Tibial artery (tissue), 4 donors: ENCODE measurements around the gene FAM53B.

Source experiments
- DNase-seq, 2 donors: peaks; one replicate each; pipeline ENCODE4 v3.0.0-alpha.2; 2019
- H3K27ac ChIP-seq, 2 donors: fragments of 200-600 bp; sonication (generic) in 1 of 2; 1 replicate in 1 of 2; 2 replicates in 1 of 2; pipeline ENCODE4 v1.5.1; 2018 to 2019; ENCODE audit warnings: mild to moderate bottlenecking in 1 of 2
- H3K27me3 ChIP-seq, 2 donors: fragments of 200-600 bp; sonication (generic) in 1 of 2; one replicate each; pipeline versions ENCODE4 v1.5.1 to v1.6.0; 2016 to 2019
- H3K36me3 ChIP-seq, 3 donors: fragments of 200-600 bp; sonication (generic) in 2 of 3; one replicate each; pipeline ENCODE4 v1.5.1; 2016 to 2019; ENCODE audit warnings: mild to moderate bottlenecking in 2 of 3
- H3K4me1 ChIP-seq, 4 donors: fragments of 200-600 bp; sonication (generic) in 2 of 4; 1 replicate in 3 of 4; 2 replicates in 1 of 4; pipeline ENCODE4 v1.5.1; 2016 to 2019
- H3K4me3 ChIP-seq, 2 donors: fragments of 200-600 bp; sonication (generic) in 1 of 2; 1 replicate in 1 of 2; 2 replicates in 1 of 2; pipeline ENCODE4 v1.5.1; 2018 to 2019; ENCODE audit warnings: mild to moderate bottlenecking in 2 of 2
- H3K9me3 ChIP-seq, 3 donors: fragments of 200-600 bp; sonication (generic) in 1 of 3; one replicate each; pipeline ENCODE4 v1.5.1; 2016 to 2019
- CTCF ChIP-seq, 2 experiments: fragments of 200-600 bp in 1 of 2; fragments of 450-650 bp in 1 of 2; IDR thresholded peaks; one replicate each; pipeline ENCODE4 v1.5.1; 2017 to 2019; ENCODE audit warnings: antibody characterized with exemption in 2 of 2, mild to moderate bottlenecking in 1 of 2, moderate library complexity in 1 of 2
- intact Hi-C: fragments of 100-400 bp; cut with DNase I; formaldehyde crosslinking; loops from one replicate; pipeline ENCODE4 v1.15.0; 2023; ENCODE audit warnings: low total_unique reads

The FAM53B gene

GRCh38 chr10:124677749-124678556, 66.2 kb downstream of the FAM53B start:
- peaks cover 0 to 25% (median 9%) of the 10 kb centered on the region in 4 donors for H3K4me1 ChIP-seq
- no peak for DNase-seq
- H3K36me3 ChIP-seq, result peaks cover 10 to 16% (median 13%) of the 10 kb centered on the region in 3 donors
- intact Hi-C loops, result no loop called here
- H3K27ac ChIP-seq, result no peak overlapping the region
- no peak overlapping the region for H3K4me3 ChIP-seq
- H3K9me3 ChIP-seq, result no peaks in the 10 kb centered on the region
- no peak for TF ChIP-seq CTCF (IDR thresholded peaks at IDR 0.05)
- no peaks in the 10 kb centered on the region for H3K27me3 ChIP-seq

GRCh38 chr10:124677293-124677699, 66.9 kb downstream of the FAM53B start:
- TF ChIP-seq CTCF (IDR thresholded peaks at IDR 0.05), result no peak
- Histone ChIP-seq H3K27me3 (no peaks in the 10 kb centered on the region), H3K4me3 (no peak overlapping the region), H3K9me3 (no peaks in the 10 kb centered on the region), H3K36me3 (peaks cover 10 to 16% (median 13%) of the 10 kb centered on the region in 3 donors), H3K4me1 (peaks cover 0 to 25% (median 9%) of the 10 kb centered on the region in 4 donors), H3K27ac (no peak overlapping the region)
- intact Hi-C loops, result no loop called here
- DNase-seq, result no peak

GRCh38 chr10:124676416-124677062, 67.6 kb downstream of the FAM53B start:
- Histone ChIP-seq H3K27ac (no peak overlapping the region), H3K9me3 (no peaks in the 10 kb centered on the region), H3K4me1 (peaks cover 0 to 28% (median 9%) of the 10 kb centered on the region in 4 donors), H3K27me3 (no peaks in the 10 kb centered on the region), H3K4me3 (no peak overlapping the region), H3K36me3 (peaks cover 6 to 10% (median 7%) of the 10 kb centered on the region in 3 donors)
- no peak for DNase-seq
- intact Hi-C loops, result no loop called here
- TF ChIP-seq CTCF (IDR thresholded peaks at IDR 0.05), result no peak

GRCh38 chr10:124675824-124676223, 68.4 kb downstream of the FAM53B start:
- no peaks in the 10 kb centered on the region for H3K9me3 ChIP-seq
- H3K4me3 ChIP-seq, result no peak overlapping the region
- no peak overlapping the region for H3K27ac ChIP-seq
- peaks cover under 1 to 4% (median under 1%) of the 10 kb centered on the region in 3 donors for H3K36me3 ChIP-seq
- DNase-seq, result no peak
- intact Hi-C loops, result no loop called here
- no peak for TF ChIP-seq CTCF (IDR thresholded peaks at IDR 0.05)
- H3K27me3 ChIP-seq, result no peaks in the 10 kb centered on the region
- H3K4me1 ChIP-seq, result peaks cover 0 to 28% (median 9%) of the 10 kb centered on the region in 4 donors

GRCh38 chr10:124675261-124675660, 68.9 kb downstream of the FAM53B start:
- Histone ChIP-seq H3K4me3 (no peak overlapping the region), H3K27me3 (no peaks in the 10 kb centered on the region), H3K4me1 (peaks cover 0 to 28% (median 7%) of the 10 kb centered on the region in 4 donors), H3K9me3 (no peaks in the 10 kb centered on the region), H3K27ac (no peak overlapping the region), H3K36me3 (no peaks in the 10 kb centered on the region)
- no peak for TF ChIP-seq CTCF (IDR thresholded peaks at IDR 0.05)
- DNase-seq, result no peak
- intact Hi-C loops, result no loop called here
